Activated CD4-positive, alpha-beta T cell treated with anti-CD3 and anti-CD28 coated beads, Interleukin-2, amount 10 ng/mL, durations not matched to agents 7 days and 5 days (primary cell): ENCODE results near the gene P2RY8. TPM values are rescaled to one million over a fixed set of nuclear protein-coding genes. Genes with fewer than 3 reads are reported as not detected.
"Not testable (repeated sequence)": the region's sequence is repeated elsewhere in the genome, so short reads cannot be mapped to it uniquely, and the experiment has no call there.

Experiments
- CTCF ChIA-PET: fragments of 350-600 bp; sonication (Branson Sonifier 250); formaldehyde crosslinking; loops from one replicate; lab custom pipeline; 2021; ENCODE audit warnings: antibody characterized with exemption; lab: Charles Lee
- POLR2A ChIA-PET: fragments of 350-600 bp; sonication (Branson Sonifier 250); formaldehyde crosslinking; loops from one replicate; lab custom pipeline; 2021; ENCODE audit warnings: antibody characterized with exemption; lab: Charles Lee
- DNase-seq: peaks from one replicate; pipeline ENCODE4 v3.0.0-alpha.2; 2020
- H3K27ac Mint-ChIP-seq: one replicate; pipeline ENCODE4 v1.8.0; 2021; ENCODE audit warnings: mild to moderate bottlenecking, moderate library complexity, mixed read lengths
- H3K27me3 Mint-ChIP-seq: one replicate; pipeline ENCODE4 v1.8.0; 2021; ENCODE audit warnings: mixed read lengths
- H3K36me3 Mint-ChIP-seq: one replicate; pipeline ENCODE4 v1.8.0; 2021; ENCODE audit warnings: low read depth, mixed read lengths
- H3K4me1 Mint-ChIP-seq: one replicate; pipeline ENCODE4 v1.8.0; 2021; ENCODE audit warnings: mixed read lengths
- H3K4me3 Mint-ChIP-seq: one replicate; pipeline ENCODE4 v1.8.0; 2021; ENCODE audit warnings: mild to moderate bottlenecking, moderate library complexity, mixed read lengths
- H3K9me3 Mint-ChIP-seq: one replicate; pipeline ENCODE4 v1.8.0; 2021; ENCODE audit warnings: mixed read lengths
- total RNA-seq, 2 experiments: library from RNA; stranded (reverse); gene quantifications; one replicate each; pipeline ENCODE4 v1.2.3, GENCODE V29; 2021

Gene P2RY8, protein sequence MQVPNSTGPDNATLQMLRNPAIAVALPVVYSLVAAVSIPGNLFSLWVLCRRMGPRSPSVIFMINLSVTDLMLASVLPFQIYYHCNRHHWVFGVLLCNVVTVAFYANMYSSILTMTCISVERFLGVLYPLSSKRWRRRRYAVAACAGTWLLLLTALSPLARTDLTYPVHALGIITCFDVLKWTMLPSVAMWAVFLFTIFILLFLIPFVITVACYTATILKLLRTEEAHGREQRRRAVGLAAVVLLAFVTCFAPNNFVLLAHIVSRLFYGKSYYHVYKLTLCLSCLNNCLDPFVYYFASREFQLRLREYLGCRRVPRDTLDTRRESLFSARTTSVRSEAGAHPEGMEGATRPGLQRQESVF
- total RNA-seq = 100 to 1,000 TPM in 1 of 2 experiments, 10 to 100 TPM in 1; 99.1 to 107 TPM

DNA sequence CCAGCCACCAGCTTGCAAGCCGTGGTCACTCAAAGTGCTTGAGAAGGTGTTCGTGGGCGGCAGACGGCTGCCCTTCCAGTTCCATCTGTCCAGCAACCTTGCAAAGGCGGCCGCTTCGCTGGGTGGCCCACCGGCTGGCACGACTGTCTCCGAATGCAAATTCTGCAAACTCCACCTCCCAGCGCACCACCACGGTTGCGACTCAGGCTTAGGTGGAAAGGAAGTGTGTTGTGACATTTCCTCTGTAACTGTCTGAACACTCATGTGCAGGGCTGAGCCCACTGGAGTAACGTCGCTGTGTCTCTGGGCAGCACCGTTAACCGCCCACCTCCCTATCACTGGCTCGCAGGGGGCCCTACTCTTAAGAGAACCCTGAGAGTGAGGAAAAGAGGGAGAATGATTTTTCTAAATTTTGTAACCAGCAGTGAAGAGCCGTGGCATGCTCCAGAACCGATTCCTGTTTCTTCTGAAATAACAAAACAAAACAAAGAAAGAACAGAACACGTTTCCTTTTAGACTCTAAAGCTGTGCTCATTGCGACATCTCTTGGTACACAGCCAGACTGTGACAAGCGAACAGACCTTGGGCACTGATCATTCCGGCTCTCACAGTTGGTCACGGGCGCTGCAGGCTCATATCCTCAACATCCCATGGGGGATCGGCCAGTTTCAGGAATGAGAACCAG is at the start of gene P2RY8:
P2RY8 (minus strand) TSS at position 155 of the 685 bp plus-strand sequence. CDS start 70,627 bp downstream, outside the sequence.
- POLR2A ChIA-PET = no interaction called here
- Mint-ChIP-seq H3K27ac (peak within 1 kb of the TSS; percentile 98), H3K9me3 (no peaks in the 10 kb centered on the region), H3K36me3 (peaks cover 28% of the 10 kb centered on the region), H3K4me3 (peak within 1 kb of the TSS; percentile 89), H3K4me1 (peaks cover 18% of the 10 kb centered on the region), H3K27me3 (no peaks in the 10 kb centered on the region)
- CTCF ChIA-PET = no interaction called here
- peak; percentile 87 for DNase-seq

DNA sequence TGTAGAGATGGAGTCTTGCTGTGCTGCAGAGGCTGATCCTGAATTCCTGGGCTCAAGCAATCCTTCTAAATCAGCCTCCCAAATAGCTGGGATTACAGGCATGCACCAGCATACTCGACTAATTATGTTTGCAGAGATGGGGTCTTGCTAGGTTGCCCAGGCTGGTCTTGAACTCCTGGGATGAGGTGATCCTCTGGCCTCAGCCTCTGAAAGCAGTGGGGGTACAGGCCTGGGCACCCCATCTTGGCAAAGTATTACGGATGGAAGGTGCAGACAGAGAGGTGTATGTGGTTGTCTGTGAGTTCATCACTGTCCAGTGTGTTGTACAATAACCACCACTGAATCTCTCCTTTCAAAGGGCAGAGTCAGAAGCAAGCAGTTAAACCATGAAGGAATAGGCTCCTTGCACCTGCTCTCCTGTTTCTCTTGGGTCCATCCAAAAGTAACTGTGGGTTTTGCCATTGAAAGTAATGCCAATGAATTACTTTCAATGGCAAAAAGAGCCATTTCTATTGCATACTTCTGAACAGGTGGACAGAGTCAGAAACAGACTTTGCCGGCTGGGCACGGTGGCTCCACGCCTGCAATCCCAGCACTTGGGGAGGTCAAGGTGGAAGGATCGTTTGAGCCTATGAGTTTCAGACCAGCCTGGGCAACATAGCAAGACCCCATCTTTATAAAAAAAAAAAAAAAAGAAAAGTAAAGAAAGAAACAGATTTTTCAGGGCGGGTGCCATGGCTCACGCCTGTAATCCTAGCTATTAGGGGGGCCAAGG is 47.4 kb upstream of the P2RY8 start:
- Mint-ChIP-seq H3K36me3 (peaks cover 2% of the 10 kb centered on the region), H3K27me3 (no peaks in the 10 kb centered on the region), H3K9me3 (peaks cover 2% of the 10 kb centered on the region), H3K4me1 (peaks cover 28% of the 10 kb centered on the region), H3K27ac (no peak overlapping the region), H3K4me3 (no peak overlapping the region)
- ChIA-PET CTCF (no interaction called here), POLR2A (no interaction called here)
- no peak for DNase-seq

DNA sequence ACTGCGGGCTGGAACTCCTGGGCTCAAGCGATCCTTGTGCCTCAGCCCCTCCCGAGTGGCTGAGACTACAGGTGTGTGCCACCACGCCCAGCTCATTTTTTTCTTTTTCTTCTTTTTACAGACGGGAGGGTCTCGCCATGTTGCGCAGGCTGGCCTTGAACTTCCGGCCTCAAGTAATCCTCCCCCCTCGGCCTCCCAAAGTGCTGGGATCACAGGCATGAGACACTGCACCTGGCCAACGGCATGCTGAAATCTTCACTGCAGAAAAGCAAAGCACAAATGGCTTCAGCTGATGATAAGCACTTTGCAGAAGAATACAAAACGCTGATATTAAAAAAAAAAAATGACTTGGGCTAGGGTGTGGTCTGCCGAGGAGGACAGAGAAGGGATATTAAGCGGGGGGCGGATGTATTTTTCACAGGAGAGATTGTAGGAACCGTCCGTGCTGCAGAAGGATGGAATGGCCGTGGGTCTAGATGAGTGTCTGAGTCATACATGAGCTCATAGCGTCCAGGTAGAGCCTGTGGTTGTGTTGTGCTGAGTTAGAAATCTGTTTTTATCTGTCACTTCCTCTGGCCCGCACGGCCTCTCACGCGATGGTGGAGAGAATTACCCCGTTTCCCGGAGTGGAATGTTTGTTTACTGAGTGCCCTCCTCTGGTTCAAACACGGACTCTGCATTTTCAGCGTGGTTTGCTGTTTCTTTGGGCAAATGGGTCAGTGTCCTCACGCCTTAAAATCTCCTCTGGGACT is 45.9 kb upstream of the P2RY8 start:
- H3K36me3 Mint-ChIP-seq = peaks cover 2% of the 10 kb centered on the region
- POLR2A ChIA-PET = no interaction called here
- no peaks in the 10 kb centered on the region for H3K27me3 Mint-ChIP-seq
- CTCF ChIA-PET = no interaction called here
- peaks cover 2% of the 10 kb centered on the region for H3K9me3 Mint-ChIP-seq
- peaks cover 26% of the 10 kb centered on the region for H3K4me1 Mint-ChIP-seq
- peak; percentile 67 for DNase-seq
- peak overlapping the region; percentile 84 for H3K27ac Mint-ChIP-seq
- peak overlapping the region; percentile 28 for H3K4me3 Mint-ChIP-seq

DNA sequence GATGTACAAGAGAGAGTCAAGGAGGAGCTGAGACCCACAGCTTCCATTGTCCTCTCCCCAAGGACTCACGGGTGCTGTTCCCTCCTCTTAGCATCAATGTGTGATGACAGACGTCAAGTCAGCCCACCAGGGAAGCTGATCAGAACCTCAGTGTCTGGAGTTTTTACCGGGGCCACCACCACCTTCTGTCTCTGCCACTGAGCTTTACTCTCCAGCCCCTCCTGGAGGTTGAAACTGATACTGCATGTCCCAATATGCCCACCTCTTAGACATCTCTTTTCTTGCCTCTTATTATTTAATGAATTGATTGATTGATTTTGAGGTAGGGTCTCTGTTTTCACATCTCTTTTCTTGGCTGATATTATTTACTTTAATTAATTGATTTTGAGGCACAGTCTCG is 44.1 kb upstream of the P2RY8 start:
- H3K4me3 Mint-ChIP-seq = no peak overlapping the region
- POLR2A ChIA-PET = no interaction called here
- peak; percentile 83 for DNase-seq
- CTCF ChIA-PET = no interaction called here
- peaks cover 2% of the 10 kb centered on the region for H3K36me3 Mint-ChIP-seq
- no peaks in the 10 kb centered on the region for H3K27me3 Mint-ChIP-seq
- no peak overlapping the region for H3K27ac Mint-ChIP-seq
- H3K9me3 Mint-ChIP-seq = peaks cover 2% of the 10 kb centered on the region
- peaks cover 22% of the 10 kb centered on the region for H3K4me1 Mint-ChIP-seq

DNA sequence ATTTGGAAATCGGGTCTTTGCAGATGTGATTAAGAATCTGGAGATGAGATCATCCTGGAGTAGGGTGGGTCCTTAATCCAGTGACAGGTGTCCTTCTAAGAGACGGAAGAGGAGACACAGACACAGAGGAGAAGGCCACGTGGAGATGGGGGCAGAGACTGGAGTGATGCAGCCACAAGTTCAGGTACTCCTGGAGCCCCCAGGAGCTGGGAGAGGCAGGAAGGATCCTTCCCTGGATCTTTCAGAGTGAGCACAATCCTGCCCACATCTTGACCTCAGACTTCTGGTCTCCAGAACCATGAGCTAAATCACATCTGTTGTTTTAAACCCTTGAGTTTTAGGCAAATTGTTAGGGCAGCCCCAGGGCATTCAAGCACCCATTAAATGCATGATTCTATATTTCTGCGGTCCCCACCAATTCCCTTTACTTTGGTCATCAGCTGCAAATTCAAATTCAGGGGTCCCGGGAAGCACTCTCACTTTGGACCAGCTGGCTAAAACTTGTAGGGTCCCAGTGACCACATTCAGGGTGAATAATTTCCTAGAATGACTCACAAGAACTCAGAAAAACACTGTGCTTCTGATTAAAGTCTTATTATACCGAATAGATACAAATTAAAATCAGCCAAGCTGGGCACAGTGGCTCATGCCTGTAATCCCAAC is 41.7 kb upstream of the P2RY8 start:
- Mint-ChIP-seq H3K4me3 (no peak overlapping the region), H3K9me3 (peaks cover 2% of the 10 kb centered on the region), H3K27ac (no peak overlapping the region), H3K4me1 (peaks cover 20% of the 10 kb centered on the region), H3K27me3 (no peaks in the 10 kb centered on the region), H3K36me3 (peaks cover 2% of the 10 kb centered on the region)
- no peak for DNase-seq
- ChIA-PET CTCF (no interaction called here), POLR2A (no interaction called here)

DNA sequence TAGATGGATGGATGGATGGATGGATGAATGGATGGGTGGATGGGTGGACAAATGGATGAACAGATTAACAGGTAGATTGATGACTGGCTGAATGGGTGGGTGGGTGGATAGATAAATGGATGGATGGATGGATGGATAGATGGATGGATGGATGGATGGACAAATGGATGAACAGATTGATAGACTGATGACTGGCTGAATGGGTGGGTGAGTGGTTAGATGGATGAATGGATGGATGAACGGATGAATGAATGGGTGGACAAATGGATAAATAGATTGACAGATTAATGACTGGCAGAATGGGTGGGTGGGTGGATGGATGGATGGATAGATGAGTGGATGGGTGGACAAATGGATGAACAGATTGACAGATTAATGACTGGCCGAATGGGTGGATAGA is 40.9 kb upstream of the P2RY8 start:
- Mint-ChIP-seq H3K27me3 (no peaks in the 10 kb centered on the region), H3K36me3 (peaks cover 2% of the 10 kb centered on the region), H3K27ac (no peak overlapping the region), H3K4me3 (no peak overlapping the region), H3K4me1 (peaks cover 12% of the 10 kb centered on the region), H3K9me3 (peaks cover 2% of the 10 kb centered on the region)
- DNase-seq = no peak
- POLR2A ChIA-PET = no interaction called here
- CTCF ChIA-PET = no interaction called here

DNA sequence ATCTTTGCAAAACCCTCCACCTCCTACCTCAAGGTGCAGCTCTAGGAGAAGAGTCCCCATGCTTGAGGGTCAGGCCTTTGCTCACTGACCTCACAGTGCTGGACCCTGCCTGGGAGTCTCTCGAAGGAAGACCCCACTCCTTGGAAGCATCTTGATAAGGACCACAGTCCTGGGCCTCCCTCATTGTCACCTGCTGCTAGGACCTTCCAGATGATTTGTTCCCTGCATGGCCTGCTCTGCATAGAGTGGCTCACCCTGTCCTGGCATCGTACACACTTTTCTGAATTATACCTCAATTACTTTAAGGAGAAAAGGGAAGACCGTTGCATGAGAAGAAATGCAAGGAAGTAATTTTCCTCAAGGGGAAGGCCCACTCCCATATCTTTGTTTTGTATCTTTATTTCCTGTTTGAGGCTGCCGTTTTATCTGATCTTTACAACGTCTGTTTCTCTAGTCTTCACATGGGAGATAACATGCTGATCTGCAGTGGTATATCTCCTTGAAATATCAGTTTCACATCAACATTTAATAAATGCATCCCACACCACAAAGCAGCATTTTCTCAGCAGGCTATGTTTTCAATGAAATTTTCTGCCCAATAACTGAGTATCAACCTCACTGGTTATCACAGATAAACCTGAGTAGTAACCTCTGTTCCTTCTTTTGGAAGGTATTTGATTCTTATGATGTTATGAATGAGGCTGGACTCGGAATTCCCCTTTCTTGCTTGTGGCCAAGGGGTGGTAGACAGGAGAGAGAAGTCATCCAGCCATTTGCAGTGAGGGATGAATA is 39.4 kb upstream of the P2RY8 start:
- peaks cover 13% of the 10 kb centered on the region for H3K4me1 Mint-ChIP-seq
- no peaks in the 10 kb centered on the region for H3K27me3 Mint-ChIP-seq
- no peak overlapping the region for H3K27ac Mint-ChIP-seq
- peaks cover 2% of the 10 kb centered on the region for H3K36me3 Mint-ChIP-seq
- DNase-seq = no peak
- no peak overlapping the region for H3K4me3 Mint-ChIP-seq
- CTCF ChIA-PET = no interaction called here
- POLR2A ChIA-PET = no interaction called here
- H3K9me3 Mint-ChIP-seq = peaks cover 2% of the 10 kb centered on the region

DNA sequence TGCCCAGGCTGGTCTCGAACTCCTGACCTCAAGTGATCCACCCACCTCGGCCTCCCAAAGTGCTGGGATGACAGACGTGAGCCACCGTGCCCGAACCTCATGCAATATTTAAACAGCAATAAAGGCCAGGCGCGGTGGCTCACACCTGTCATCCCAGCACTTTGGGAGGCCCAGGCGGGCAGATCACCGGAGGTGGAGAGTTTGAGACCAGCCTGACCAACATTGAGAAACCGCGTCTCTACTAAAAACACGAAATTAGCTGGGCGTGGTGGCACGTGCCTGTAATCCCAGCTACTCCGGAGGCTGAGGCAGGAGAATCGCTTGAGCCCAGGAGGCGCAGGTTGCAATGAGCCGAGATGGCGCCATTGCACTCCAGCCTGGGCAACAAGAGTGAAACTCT is 37.2 kb upstream of the P2RY8 start:
- H3K4me1 Mint-ChIP-seq = peaks cover 23% of the 10 kb centered on the region
- POLR2A ChIA-PET, H3K4me3 Mint-ChIP-seq, H3K27ac Mint-ChIP-seq, CTCF ChIA-PET, H3K9me3 Mint-ChIP-seq, H3K27me3 Mint-ChIP-seq, DNase-seq, H3K36me3 Mint-ChIP-seq: not testable (repeated sequence)

DNA sequence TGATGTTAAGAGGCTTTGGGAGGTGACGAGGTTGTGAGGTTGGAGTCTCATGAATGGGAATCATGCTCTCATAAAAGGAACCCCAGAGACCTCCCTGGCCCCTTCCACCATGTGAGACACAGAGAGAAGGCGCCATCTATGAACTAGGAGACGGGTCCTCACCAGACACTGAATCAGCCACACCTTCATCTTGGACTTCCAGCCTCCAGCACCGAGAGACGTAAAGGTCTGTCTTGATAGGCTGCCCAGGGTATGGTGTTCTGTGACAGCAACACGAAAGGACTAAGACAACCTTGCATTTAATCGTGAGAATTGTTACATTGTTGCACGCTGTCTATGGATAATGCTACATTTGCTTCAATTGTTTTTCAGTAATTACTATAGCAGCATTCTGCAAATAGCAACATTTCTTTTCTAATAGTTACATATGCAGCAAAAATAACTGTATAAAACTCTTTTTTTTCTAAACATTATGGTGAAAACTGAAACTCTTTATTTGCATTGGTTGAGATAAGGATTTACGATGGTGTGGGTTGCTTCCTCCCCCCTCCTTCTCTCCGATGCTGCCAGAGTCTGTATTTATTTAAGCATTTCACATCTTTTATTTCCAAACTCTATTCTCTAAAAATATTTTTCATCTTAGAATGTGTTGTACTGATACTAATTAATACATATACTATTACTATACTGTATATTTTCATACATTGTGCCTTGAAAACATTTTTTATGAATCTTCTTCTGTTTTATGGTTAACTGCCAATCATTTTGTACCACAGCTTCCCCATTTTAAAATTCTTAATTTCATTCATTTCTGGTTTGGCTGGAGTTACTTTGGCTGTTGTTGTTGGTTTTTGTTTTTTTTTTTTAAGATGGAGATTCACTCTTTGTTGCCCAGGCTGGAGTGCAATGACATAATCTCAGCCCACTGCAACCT is 28.0 kb upstream of the P2RY8 start:
- no peak overlapping the region for H3K4me3 Mint-ChIP-seq
- H3K4me1 Mint-ChIP-seq = peaks cover 45% of the 10 kb centered on the region
- DNase-seq = no peak
- ChIA-PET POLR2A (no interaction called here), CTCF (no interaction called here)
- H3K27ac Mint-ChIP-seq = no peak overlapping the region
- H3K36me3 Mint-ChIP-seq = peaks cover 9% of the 10 kb centered on the region
- peaks cover 2% of the 10 kb centered on the region for H3K27me3 Mint-ChIP-seq
- peaks cover 4% of the 10 kb centered on the region for H3K9me3 Mint-ChIP-seq

DNA sequence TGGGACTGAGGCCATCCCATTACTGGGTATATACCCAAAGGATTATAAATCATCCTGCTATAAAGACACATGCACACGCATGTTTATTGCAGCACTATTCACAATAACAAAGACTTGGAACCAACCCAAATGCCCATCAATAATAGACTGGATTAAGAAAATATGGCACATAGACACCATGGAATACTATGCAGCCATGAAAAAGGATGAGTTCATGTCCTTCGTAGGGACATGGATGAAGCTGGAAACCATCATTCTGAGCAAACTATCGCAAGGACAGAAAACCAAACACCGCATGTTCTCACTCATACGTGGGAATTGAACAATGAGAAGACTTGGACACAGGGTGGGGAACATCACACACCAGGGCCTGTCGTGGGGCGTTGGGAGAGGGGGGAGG is 27.1 kb upstream of the P2RY8 start:
- CTCF ChIA-PET, H3K27me3 Mint-ChIP-seq, DNase-seq, H3K36me3 Mint-ChIP-seq, H3K9me3 Mint-ChIP-seq, POLR2A ChIA-PET, H3K4me3 Mint-ChIP-seq: not testable (repeated sequence)
- Mint-ChIP-seq H3K27ac (peak overlapping the region; percentile 25), H3K4me1 (peaks cover 43% of the 10 kb centered on the region)

DNA sequence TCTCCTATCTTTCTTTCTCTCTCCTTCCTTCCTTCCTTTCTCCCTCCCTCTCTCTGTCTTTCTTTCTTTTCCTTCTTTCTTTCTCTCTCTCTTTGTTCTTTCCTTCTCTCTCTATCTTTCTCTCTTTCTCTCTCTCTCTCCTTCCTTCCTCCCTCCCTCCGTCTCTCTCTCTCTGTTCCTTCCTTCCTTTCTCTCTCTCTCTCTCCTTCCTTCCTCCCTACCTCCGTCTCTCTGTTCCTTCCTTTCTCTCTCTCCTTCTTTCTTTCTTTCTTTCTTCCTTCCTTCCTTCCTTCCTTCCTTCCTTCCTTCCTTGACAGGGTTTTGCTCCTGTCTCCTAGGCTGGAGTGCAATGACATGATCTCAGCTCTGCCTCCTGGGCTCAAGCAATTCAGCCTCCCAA is 24.2 kb upstream of the P2RY8 start:
- DNase-seq = no peak
- peaks cover 5% of the 10 kb centered on the region for H3K36me3 Mint-ChIP-seq
- ChIA-PET CTCF (no interaction called here), POLR2A (no interaction called here)
- peaks cover 2% of the 10 kb centered on the region for H3K27me3 Mint-ChIP-seq
- H3K9me3 Mint-ChIP-seq = no peaks in the 10 kb centered on the region
- peak overlapping the region; percentile 74 for H3K27ac Mint-ChIP-seq
- H3K4me3 Mint-ChIP-seq = no peak overlapping the region
- peaks cover 47% of the 10 kb centered on the region for H3K4me1 Mint-ChIP-seq
